ENCODE results near the gene UNC13D.
"Not testable (repeated sequence)": the region's sequence is repeated elsewhere in the genome, so short reads cannot be mapped to it uniquely, and the experiment has no call there.

DNA sequence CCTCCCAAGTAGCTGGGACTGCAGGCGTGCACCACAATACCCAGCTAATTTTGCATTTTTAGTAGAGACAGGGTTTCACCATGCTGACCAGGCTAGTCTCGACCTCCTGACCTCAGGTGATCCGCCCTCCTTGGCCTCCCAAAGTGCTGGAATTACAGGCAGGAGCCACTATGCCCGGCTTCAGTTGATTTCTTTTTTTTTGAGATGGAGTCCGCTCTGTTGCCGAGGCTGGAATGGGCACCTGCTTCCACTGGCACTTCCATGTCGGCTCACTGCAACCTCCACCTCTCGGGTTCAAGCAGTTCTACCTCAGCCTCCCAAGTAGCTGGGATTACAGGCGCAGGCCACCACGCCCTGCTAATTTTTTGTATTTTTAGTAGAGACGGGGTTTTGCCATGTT, 33.4 kb downstream of the UNC13D start:
- TF ChIP-seq EZH2 (IDR thresholded peaks at IDR 0.05; ENCODE audit: low read length), result not testable (repeated sequence)
- TF ChIP-seq, protein P1, sequence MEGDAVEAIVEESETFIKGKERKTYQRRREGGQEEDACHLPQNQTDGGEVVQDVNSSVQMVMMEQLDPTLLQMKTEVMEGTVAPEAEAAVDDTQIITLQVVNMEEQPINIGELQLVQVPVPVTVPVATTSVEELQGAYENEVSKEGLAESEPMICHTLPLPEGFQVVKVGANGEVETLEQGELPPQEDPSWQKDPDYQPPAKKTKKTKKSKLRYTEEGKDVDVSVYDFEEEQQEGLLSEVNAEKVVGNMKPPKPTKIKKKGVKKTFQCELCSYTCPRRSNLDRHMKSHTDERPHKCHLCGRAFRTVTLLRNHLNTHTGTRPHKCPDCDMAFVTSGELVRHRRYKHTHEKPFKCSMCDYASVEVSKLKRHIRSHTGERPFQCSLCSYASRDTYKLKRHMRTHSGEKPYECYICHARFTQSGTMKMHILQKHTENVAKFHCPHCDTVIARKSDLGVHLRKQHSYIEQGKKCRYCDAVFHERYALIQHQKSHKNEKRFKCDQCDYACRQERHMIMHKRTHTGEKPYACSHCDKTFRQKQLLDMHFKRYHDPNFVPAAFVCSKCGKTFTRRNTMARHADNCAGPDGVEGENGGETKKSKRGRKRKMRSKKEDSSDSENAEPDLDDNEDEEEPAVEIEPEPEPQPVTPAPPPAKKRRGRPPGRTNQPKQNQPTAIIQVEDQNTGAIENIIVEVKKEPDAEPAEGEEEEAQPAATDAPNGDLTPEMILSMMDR (optimal IDR thresholded peaks at IDR 0.05 in 1 of 3, IDR thresholded peaks at IDR 0.05 in 1 of 3, conservative IDR thresholded peaks at IDR 0.05 in 1 of 3; ENCODE audit: extremely low read depth in 1 of 3, insufficient read depth in 2 of 3, low read length in 3 of 3), result not testable (repeated sequence)
